T-helper 2 cell treated with Interferon-gamma antibody and Interleukin-4, amounts not matched to agents 100 ng/mL and 5 ng/mL, for 36 hours (primary cell): ENCODE measurements around the gene ZNF579. TPM values are rescaled to one million over a fixed set of nuclear protein-coding genes. Genes with fewer than 3 reads are reported as not detected.

Source experiments
- intact Hi-C: fragments of 100-400 bp; cut with micrococcal nuclease; formaldehyde crosslinking; loops from one replicate; pipeline ENCODE4 v1.15.1; 2023
- total RNA-seq: library from RNA; stranded (reverse); gene quantifications from 2 replicates; pipeline ENCODE4 v1.2.3, GENCODE V29; 2022

The ZNF579 gene
- total RNA-seq, 1 donor from 2014 or later = 6.7 TPM

DNA sequence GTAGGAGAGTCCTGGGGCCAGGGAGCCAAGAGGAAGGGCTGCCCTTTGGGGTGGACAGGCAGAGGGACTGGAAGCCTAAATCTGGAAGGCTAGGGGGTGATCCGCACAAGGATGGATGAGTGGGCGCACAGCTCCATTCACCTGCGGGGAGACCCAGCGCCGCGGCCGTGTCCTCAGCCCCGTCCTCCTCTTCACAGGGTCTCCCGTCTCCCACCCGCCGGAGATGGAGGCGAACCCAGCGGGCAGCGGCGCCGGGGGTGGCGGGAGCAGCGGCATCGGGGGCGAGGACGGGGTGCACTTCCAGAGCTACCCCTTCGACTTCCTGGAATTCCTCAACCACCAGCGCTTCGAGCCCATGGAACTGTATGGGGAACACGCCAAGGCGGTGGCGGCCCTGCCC, 32.7 kb upstream of the ZNF579 start:
- intact Hi-C loops = no loop called here

- intact Hi-C loops = no loop called here
Observed at GRCh38 chr19:55611983-55612645, 31.5 kb upstream of the ZNF579 start.

GRCh38 chr19:55611300-55611982, 30.8 kb upstream of the ZNF579 start:
- intact Hi-C loops = no loop called here

DNA sequence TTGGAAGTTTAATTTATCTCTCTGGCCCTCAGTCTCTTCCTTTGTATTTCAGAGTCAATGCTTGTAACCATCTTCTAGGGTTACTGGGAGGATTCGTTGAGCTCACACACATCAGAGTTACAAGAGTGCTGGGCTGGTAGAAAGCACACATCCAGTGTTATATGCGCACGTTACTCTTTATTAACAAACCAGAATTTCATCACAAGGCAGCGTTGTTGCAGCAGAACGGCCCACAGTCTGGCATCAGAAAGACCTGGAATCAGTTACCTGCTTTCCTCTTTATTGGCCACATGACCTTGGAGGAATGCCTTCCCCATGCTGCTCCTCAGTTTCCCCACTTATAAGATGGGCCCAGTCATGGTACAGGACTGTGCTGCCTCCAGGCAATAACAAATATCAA, 28.7 kb upstream of the ZNF579 start:
- intact Hi-C loops = loop anchor here (10.0 kb wide), 1 partner anchor 705 kb away; the partner anchor contains the start of gene ZSCAN5A

DNA sequence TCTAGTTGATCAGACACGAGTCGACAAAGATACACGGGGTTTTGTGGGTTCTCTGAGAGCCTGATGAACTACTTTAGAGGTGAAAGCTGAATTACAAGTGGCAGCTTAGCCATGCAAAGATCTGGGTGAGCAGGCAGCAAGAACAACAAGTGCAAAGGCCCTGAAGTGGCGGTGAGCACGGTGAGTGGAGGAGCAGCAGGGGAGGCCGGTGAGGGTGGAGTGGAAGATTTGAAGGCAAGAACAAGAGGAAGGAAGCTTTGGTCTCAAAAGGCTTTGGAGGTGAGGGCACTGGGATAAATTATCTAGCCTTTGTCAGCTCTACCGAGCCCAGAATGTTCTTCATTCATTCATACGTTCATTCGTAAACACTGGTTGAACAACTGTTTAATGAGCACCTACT, 26.2 kb upstream of the ZNF579 start:
- intact Hi-C loops = loop anchor here (1.0 to 10.0 kb wide), 2 partner anchors 90 to 708 kb away; partner anchors contain the start of gene ZSCAN5A

- intact Hi-C loops = loop anchor here (1.0 to 10.0 kb wide), 2 partner anchors 89 to 708 kb away; partner anchors contain the start of gene ZSCAN5A
Observed at GRCh38 chr19:55606471-55606787, 25.8 kb upstream of the ZNF579 start.

GRCh38 chr19:55605637-55606470, 25.2 kb upstream of the ZNF579 start, which contains the start of gene ZNF865:
Gene ZNF865 (plus strand): TSS chr19:55605647. CDS start chr19:55613619, 7,972 bp downstream.
- intact Hi-C loops = loop anchor here (1.0 to 10.0 kb wide), 5 partner anchors 18 to 709 kb away; partner anchors contain the start of genes ZNF784 and ZSCAN5A

DNA sequence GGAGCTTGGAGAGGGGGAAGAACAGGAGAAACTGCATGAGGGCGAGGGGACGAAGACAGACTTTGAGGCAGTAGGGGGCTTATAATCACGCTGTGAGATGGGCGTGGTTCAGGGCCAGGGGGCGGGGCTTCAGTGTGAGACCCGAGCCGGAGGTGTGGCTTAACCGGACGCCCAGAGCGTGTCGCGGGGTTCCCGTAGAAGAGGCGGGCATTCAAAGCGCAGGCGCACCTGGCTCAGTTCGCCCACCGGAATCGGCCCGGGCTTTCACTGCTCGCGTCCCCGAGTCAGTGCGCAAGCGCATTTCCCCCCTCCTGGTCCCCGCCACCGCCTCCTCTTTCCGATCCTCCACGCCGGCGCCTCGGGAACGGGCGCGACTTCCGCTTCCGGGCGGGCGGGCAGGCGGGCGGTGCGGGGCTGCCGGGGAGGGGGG, 24.6 kb upstream of the ZNF579 start:
- intact Hi-C loops = loop anchor here (1.0 to 10.0 kb wide), 4 partner anchors 18 to 710 kb away; partner anchors contain the start of genes ZNF784 and ZSCAN5A

- intact Hi-C loops = loop anchor here (2.0 to 10.0 kb wide), 2 partner anchors 17 to 711 kb away; partner anchors contain the start of gene ZSCAN5A
Observed at GRCh38 chr19:55603581-55604292, 23.1 kb upstream of the ZNF579 start.

DNA sequence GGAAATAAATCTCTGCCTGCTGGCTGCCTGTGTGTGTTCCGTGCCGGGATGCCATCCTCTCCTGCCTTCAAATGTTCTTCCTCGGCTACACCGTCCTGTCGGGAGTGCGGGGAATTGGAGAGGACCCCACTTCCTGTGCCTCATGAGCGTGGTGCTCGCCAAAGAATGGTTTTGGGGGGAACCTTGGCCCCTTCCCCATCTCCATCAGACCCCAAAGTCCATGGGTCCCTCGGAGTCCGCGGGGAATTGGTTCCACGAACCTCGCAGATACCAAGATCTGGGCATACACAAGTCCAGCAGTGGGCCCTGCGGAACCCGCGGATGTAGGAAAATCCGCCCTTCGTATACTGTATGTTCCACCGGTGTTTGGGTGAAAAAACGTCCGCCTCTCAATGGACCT, 22.5 kb upstream of the ZNF579 start:
- intact Hi-C loops = loop anchor here (10.0 kb wide), 1 partner anchor 712 kb away; the partner anchor contains the start of gene ZSCAN5A

DNA sequence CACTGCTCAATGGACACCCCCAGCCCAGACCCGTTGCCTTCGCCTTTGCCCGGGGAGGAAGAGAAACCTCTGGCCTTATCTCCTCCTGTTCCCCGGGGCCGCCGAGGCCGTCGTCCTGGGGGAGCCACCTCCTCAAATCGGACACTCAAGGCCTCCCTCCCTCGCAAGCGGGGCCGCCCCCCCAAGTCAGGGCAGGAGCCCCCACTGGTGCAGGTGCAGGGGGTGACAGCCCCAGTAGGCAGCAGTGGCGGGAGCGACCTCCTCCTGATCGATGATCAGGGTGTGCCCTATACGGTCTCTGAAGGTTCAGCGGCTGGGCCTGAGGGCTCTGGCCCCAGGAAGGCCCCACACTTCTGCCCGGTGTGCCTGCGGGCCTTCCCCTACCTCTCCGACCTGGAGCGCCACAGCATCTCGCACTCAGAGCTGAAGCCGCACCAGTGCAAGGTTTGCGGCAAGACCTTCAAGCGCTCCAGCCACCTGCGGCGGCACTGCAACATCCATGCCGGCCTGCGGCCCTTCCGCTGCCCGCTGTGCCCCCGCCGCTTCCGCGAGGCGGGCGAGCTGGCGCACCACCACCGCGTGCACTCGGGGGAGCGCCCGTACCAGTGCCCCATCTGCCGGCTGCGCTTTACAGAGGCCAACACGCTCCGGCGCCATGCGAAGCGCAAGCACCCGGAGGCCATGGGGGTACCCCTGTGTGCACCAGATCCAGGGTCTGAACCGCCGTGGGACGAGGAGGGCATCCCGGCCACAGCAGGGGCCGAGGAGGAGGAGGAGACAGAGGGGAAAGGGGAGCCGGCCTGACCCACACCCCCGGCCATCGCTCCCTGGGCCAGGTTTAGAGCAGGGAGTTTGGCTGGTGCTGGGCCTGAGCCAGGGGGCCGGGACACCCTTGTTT, 21.7 kb upstream of the ZNF579 start:
- intact Hi-C loops = loop anchor here (10.0 kb wide), 1 partner anchor 712 kb away; the partner anchor contains the start of gene ZSCAN5A

GRCh38 chr19:55601084-55601483, 20.4 kb upstream of the ZNF579 start:
- intact Hi-C loops = loop anchor here (10.0 kb wide), 1 partner anchor 714 kb away; the partner anchor contains the start of gene ZSCAN5A

DNA sequence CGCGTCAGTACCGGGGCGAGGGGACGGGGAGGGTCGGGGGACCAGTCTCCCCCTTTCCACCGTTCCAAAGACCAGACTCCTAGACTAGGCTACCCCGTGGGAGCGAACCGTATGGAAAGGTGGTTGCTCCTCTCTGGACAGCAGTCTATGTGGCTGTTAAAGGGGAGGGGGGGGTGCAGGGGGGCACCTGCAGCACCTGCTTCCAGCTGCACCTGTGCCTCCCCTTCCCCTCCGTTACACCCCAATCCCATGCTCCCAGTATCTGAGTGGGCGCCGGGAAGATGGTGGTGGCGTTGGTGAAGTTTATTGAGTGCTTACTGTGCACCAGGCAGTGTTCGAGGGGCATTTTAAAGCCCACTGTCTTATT, 20.0 kb upstream of the ZNF579 start:
- intact Hi-C loops = loop anchor here (10.0 kb wide), 1 partner anchor 714 kb away; the partner anchor contains the start of gene ZSCAN5A

GRCh38 chr19:55599842-55600661, 19.4 kb upstream of the ZNF579 start, which contains the start of gene ZNF524:
Gene ZNF524 (plus strand): TSS chr19:55600288. CDS start chr19:55602113, 1,825 bp downstream.
- intact Hi-C loops = loop anchor here (1.0 to 10.0 kb wide), 10 partner anchors 13 to 715 kb away; partner anchors contain the start of genes HSPBP1, PPP1R12C, PPP6R1 and RPL28

GRCh38 chr19:55599468-55599841, 18.8 kb upstream of the ZNF579 start, which contains the start of gene FIZ1:
Gene FIZ1 (minus strand): TSS chr19:55599517. CDS start chr19:55597865, 1,652 bp downstream.
- intact Hi-C loops = loop anchor here (1.0 to 2.0 kb wide), 9 partner anchors 12 to 482 kb away; partner anchors contain the start of genes HSPBP1, PPP1R12C, PPP6R1 and RPL28

GRCh38 chr19:55598719-55599467, 18.2 kb upstream of the ZNF579 start:
- intact Hi-C loops = loop anchor here (1.0 to 2.0 kb wide), 9 partner anchors 12 to 482 kb away; partner anchors contain the start of genes HSPBP1, PPP1R12C, PPP6R1 and RPL28

DNA sequence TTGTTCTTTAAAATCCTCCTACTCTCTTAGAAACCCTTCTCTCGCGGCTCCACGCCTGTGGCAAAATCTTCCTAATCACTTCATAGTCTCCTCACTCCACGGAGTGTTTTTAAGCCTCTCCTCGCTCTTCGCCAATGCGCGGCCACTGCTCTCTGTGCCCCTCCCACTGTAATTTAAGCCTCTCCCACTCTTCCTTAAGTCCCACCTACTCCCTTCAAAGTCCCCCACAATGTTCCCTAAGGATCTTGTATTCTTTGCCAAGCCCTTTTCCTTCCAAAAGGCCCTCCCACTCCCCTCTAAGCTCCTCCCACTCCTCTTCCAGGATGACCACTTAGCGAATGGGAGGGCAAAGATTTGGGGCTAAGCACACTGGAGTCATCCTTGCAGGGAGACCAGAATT, 17.4 kb upstream of the ZNF579 start:
- intact Hi-C loops = loop anchor here (2.0 kb wide), 1 partner anchor 17 kb away; the partner anchor contains the start of gene ZNF579
